Activated naive CD4-positive, alpha-beta T cell treated with anti-CD3 and anti-CD28 coated beads for 36 hours (primary cell): ENCODE measurements around the gene VPS13D. TPM values are rescaled to one million over a fixed set of nuclear protein-coding genes. Genes with fewer than 3 reads are reported as not detected.

Experiments used
- CTCF ChIA-PET: fragments of 350-600 bp; sonication (Branson Sonifier 250); formaldehyde crosslinking; loops from one replicate; lab custom pipeline; 2021; ENCODE audit warnings: antibody characterized with exemption; lab: Charles Lee
- DNase-seq: peaks from one replicate; pipeline ENCODE4 v3.0.0-alpha.2; 2020
- H3K27ac Mint-ChIP-seq: one replicate; pipeline ENCODE4 v1.8.0; 2021; ENCODE audit warnings: mild to moderate bottlenecking, mixed read lengths
- H3K27me3 Mint-ChIP-seq: one replicate; pipeline ENCODE4 v1.8.0; 2021; ENCODE audit warnings: low read depth, mixed read lengths
- H3K36me3 Mint-ChIP-seq: one replicate; pipeline ENCODE4 v1.8.0; 2021; ENCODE audit warnings: low read depth, mixed read lengths
- H3K4me1 Mint-ChIP-seq: one replicate; pipeline ENCODE4 v1.8.0; 2021; ENCODE audit warnings: low read depth, mixed read lengths
- H3K4me3 Mint-ChIP-seq: one replicate; pipeline ENCODE4 v1.8.0; 2021; ENCODE audit warnings: mild to moderate bottlenecking, moderate library complexity, mixed read lengths
- H3K9me3 Mint-ChIP-seq: one replicate; pipeline ENCODE4 v1.8.0; 2021; ENCODE audit warnings: mixed read lengths
- intact Hi-C: fragments of 100-400 bp; cut with micrococcal nuclease; formaldehyde crosslinking; loops from one replicate; pipeline ENCODE4 v1.15.1; 2023
- total RNA-seq, 2 experiments: library from RNA; stranded (reverse); gene quantifications; one replicate each; pipeline ENCODE4 v1.2.3, GENCODE V29; 2021

The VPS13D gene
- total RNA-seq, 2 experiments from 2014 or later, result 20.0 to 23.3 TPM

GRCh38 chr1:12186679-12186985, 43.2 kb upstream of the VPS13D start:
- peaks cover 32% of the 10 kb centered on the region for H3K4me1 Mint-ChIP-seq
- H3K9me3 Mint-ChIP-seq, result no peaks in the 10 kb centered on the region
- no peak for DNase-seq
- no peak overlapping the region for H3K4me3 Mint-ChIP-seq
- H3K27ac Mint-ChIP-seq, result no peak overlapping the region
- no peaks in the 10 kb centered on the region for H3K27me3 Mint-ChIP-seq
- CTCF ChIA-PET, result interaction anchor here (2.8 kb wide), 1 partner anchor 62 kb away, joined by 12 read pairs; no protein-coding TSS in a partner anchor
- intact Hi-C loops, result no loop called here
- H3K36me3 Mint-ChIP-seq, result peaks cover 18% of the 10 kb centered on the region

- peaks cover 22% of the 10 kb centered on the region for H3K36me3 Mint-ChIP-seq
- CTCF ChIA-PET, result interaction anchor here (1.0 to 2.8 kb wide), 2 partner anchors 20 to 63 kb away, joined by 4 to 12 read pairs; no protein-coding TSS in a partner anchor
- DNase-seq, result no peak
- H3K27me3 Mint-ChIP-seq, result no peaks in the 10 kb centered on the region
- no peak overlapping the region for H3K27ac Mint-ChIP-seq
- no peaks in the 10 kb centered on the region for H3K9me3 Mint-ChIP-seq
- H3K4me3 Mint-ChIP-seq, result no peak overlapping the region
- intact Hi-C loops, result no loop called here
- peaks cover 18% of the 10 kb centered on the region for H3K4me1 Mint-ChIP-seq
Observed at GRCh38 chr1:12188115-12188514, 41.7 kb upstream of the VPS13D start.

- intact Hi-C loops, result loop anchor here (1.0 kb wide), 1 partner anchor 36 kb away; no protein-coding TSS in a partner anchor
- CTCF ChIA-PET, result interaction anchor here (0.9 kb wide), 1 partner anchor 64 kb away, joined by 3 read pairs; no protein-coding TSS in a partner anchor
- H3K9me3 Mint-ChIP-seq, result no peaks in the 10 kb centered on the region
- no peak overlapping the region for H3K4me3 Mint-ChIP-seq
- peaks cover 23% of the 10 kb centered on the region for H3K36me3 Mint-ChIP-seq
- peak overlapping the region; percentile 9 for H3K27ac Mint-ChIP-seq
- H3K4me1 Mint-ChIP-seq, result peaks cover 17% of the 10 kb centered on the region
- no peaks in the 10 kb centered on the region for H3K27me3 Mint-ChIP-seq
- no peak for DNase-seq
Observed at GRCh38 chr1:12188657-12189327, 41.0 kb upstream of the VPS13D start.

- Mint-ChIP-seq H3K36me3 (peaks cover 28% of the 10 kb centered on the region), H3K9me3 (no peaks in the 10 kb centered on the region), H3K27ac (no peak overlapping the region), H3K27me3 (no peaks in the 10 kb centered on the region), H3K4me3 (no peak overlapping the region), H3K4me1 (peaks cover 16% of the 10 kb centered on the region)
- CTCF ChIA-PET, result interaction anchor here (0.9 kb wide), 1 partner anchor 64 kb away, joined by 3 read pairs; no protein-coding TSS in a partner anchor
- DNase-seq, result no peak
- intact Hi-C loops, result loop anchor here (1.0 kb wide), 1 partner anchor 35 kb away; no protein-coding TSS in a partner anchor
Observed at GRCh38 chr1:12189328-12189682, 40.5 kb upstream of the VPS13D start.

GRCh38 chr1:12191242-12192032, 38.4 kb upstream of the VPS13D start:
- CTCF ChIA-PET, result interaction anchor here (2.4 kb wide), 1 partner anchor 67 kb away, joined by 6 read pairs; no protein-coding TSS in a partner anchor
- Mint-ChIP-seq H3K36me3 (peaks cover 41% of the 10 kb centered on the region), H3K27ac (no peak overlapping the region), H3K4me1 (peaks cover 14% of the 10 kb centered on the region), H3K4me3 (no peak overlapping the region), H3K9me3 (no peaks in the 10 kb centered on the region), H3K27me3 (no peaks in the 10 kb centered on the region)
- DNase-seq, result no peak
- intact Hi-C loops, result no loop called here

GRCh38 chr1:12194666-12195216, 35.1 kb upstream of the VPS13D start:
- CTCF ChIA-PET, result no interaction called here

GRCh38 chr1:12195416-12195815, 34.4 kb upstream of the VPS13D start:
- Mint-ChIP-seq H3K36me3 (peaks cover 35% of the 10 kb centered on the region), H3K4me1 (peaks cover 9% of the 10 kb centered on the region), H3K27me3 (no peaks in the 10 kb centered on the region), H3K4me3 (no peak overlapping the region), H3K27ac (peak overlapping the region; percentile 25), H3K9me3 (no peaks in the 10 kb centered on the region)
- intact Hi-C loops, result no loop called here
- CTCF ChIA-PET, result no interaction called here
- DNase-seq, result no peak

More at GRCh38 chr1:12194666-12195216, 35.1 kb upstream of the VPS13D start:
- Mint-ChIP-seq H3K27ac (no peak overlapping the region), H3K9me3 (no peaks in the 10 kb centered on the region), H3K27me3 (no peaks in the 10 kb centered on the region), H3K4me1 (peaks cover 9% of the 10 kb centered on the region), H3K4me3 (no peak overlapping the region), H3K36me3 (peaks cover 38% of the 10 kb centered on the region)
- intact Hi-C loops, result no loop called here
- DNase-seq, result no peak

- peaks cover 31% of the 10 kb centered on the region for H3K36me3 Mint-ChIP-seq
- DNase-seq, result peak; percentile 42
- H3K4me1 Mint-ChIP-seq, result peaks cover 15% of the 10 kb centered on the region
- intact Hi-C loops, result no loop called here
- no peaks in the 10 kb centered on the region for H3K9me3 Mint-ChIP-seq
- no peak overlapping the region for H3K27ac Mint-ChIP-seq
- no peaks in the 10 kb centered on the region for H3K27me3 Mint-ChIP-seq
- H3K4me3 Mint-ChIP-seq, result no peak overlapping the region
- CTCF ChIA-PET, result interaction anchor here (0.8 to 2.8 kb wide), 5 partner anchors 14 to 98 kb away, joined by 3 to 32 read pairs (median 4); no protein-coding TSS in a partner anchor
Observed at GRCh38 chr1:12196641-12197482, 33.0 kb upstream of the VPS13D start.

GRCh38 chr1:12197483-12197880, 32.3 kb upstream of the VPS13D start:
- Mint-ChIP-seq H3K4me3 (no peak overlapping the region), H3K4me1 (peaks cover 19% of the 10 kb centered on the region), H3K27me3 (no peaks in the 10 kb centered on the region), H3K9me3 (no peaks in the 10 kb centered on the region), H3K36me3 (peaks cover 34% of the 10 kb centered on the region), H3K27ac (no peak overlapping the region)
- DNase-seq, result no peak
- intact Hi-C loops, result no loop called here
- CTCF ChIA-PET, result interaction anchor here (1.0 to 2.8 kb wide), 3 partner anchors 11 to 75 kb away, joined by 3 to 32 read pairs (median 4); no protein-coding TSS in a partner anchor

GRCh38 chr1:12200208-12200607, 29.6 kb upstream of the VPS13D start:
- H3K9me3 Mint-ChIP-seq, result no peaks in the 10 kb centered on the region
- peaks cover 24% of the 10 kb centered on the region for H3K36me3 Mint-ChIP-seq
- no peak for DNase-seq
- H3K27me3 Mint-ChIP-seq, result no peaks in the 10 kb centered on the region
- CTCF ChIA-PET, result interaction anchor here (0.6 to 13.7 kb wide), 6 partner anchors 10 to 139 kb away, joined by 3 to 301 read pairs (median 4); no protein-coding TSS in a partner anchor
- no peak overlapping the region for H3K4me3 Mint-ChIP-seq
- no peak overlapping the region for H3K27ac Mint-ChIP-seq
- intact Hi-C loops, result no loop called here
- H3K4me1 Mint-ChIP-seq, result peaks cover 45% of the 10 kb centered on the region

GRCh38 chr1:12201352-12202189, 28.3 kb upstream of the VPS13D start:
- H3K9me3 Mint-ChIP-seq, result no peaks in the 10 kb centered on the region
- H3K4me3 Mint-ChIP-seq, result no peak overlapping the region
- peaks cover 18% of the 10 kb centered on the region for H3K36me3 Mint-ChIP-seq
- H3K27ac Mint-ChIP-seq, result no peak overlapping the region
- intact Hi-C loops, result no loop called here
- CTCF ChIA-PET, result interaction anchor here (0.7 to 13.7 kb wide), 3 partner anchors 9 to 79 kb away, joined by 4 to 301 read pairs (median 4); no protein-coding TSS in a partner anchor
- no peaks in the 10 kb centered on the region for H3K27me3 Mint-ChIP-seq
- H3K4me1 Mint-ChIP-seq, result peaks cover 41% of the 10 kb centered on the region
- DNase-seq, result no peak
